Bronchus fibroblast of lung (primary cell): ENCODE data around the gene DNAJC19. TPM values are rescaled to one million over a fixed set of nuclear protein-coding genes. Genes with fewer than 3 reads are reported as not detected.

Source experiments
- total RNA-seq: library from RNA; depleted of rRNA; stranded (reverse); fragments of >200 nt; gene quantifications from 2 replicates; pipeline ENCODE4 v1.2.3, GENCODE V29; 2015

DNAJC19 gene
- total RNA-seq = 27.1 and 30.3 TPM in 2 replicates

GRCh38 chr3:180989291-180990163 is at the start of gene DNAJC19:
TSS of gene DNAJC19 (minus strand) at chr3:180989736. CDS start at chr3:180989602, 134 bp downstream.

Other genes starting within 250 kb of the DNAJC19 start
- gene FXR1, start 77.1 kb downstream of the DNAJC19 start, total RNA-seq = 100 and 111 TPM in 2 replicates